Kidney epithelial cell (primary cell): Measurements from ENCODE around the gene BZW1. TPM values are rescaled to one million over a fixed set of nuclear protein-coding genes. Genes with fewer than 3 reads are reported as not detected.

Experiments
- DNase-seq: peaks from one replicate; pipeline ENCODE4 v3.0.0-alpha.2; 2010; ENCODE audit warnings: low read depth
- H3K27me3 ChIP-seq: 2 replicates; pipeline ENCODE4 v1.6.0; 2011; ENCODE audit warnings: low read length; ENCODE audit not compliant: control insufficient read depth, insufficient read depth
- H3K36me3 ChIP-seq: 2 replicates; pipeline ENCODE4 v1.5.1; 2011; ENCODE audit warnings: low read length; ENCODE audit not compliant: control insufficient read depth, insufficient read depth
- H3K4me3 ChIP-seq: 2 replicates; pipeline ENCODE4 v1.5.1; 2011; ENCODE audit warnings: low read depth, mild to moderate bottlenecking, control low read depth, low read length
- CTCF ChIP-seq: IDR thresholded peaks from 2 replicates; pipeline ENCODE4 v1.5.1; 2011; ENCODE audit warnings: mild to moderate bottlenecking, moderate library complexity, low read length, control low read depth, inconsistent platforms; ENCODE audit not compliant: insufficient read depth, poor library complexity, severe bottlenecking
- total RNA-seq: library from RNA; depleted of rRNA; stranded (reverse); fragments of >200 nt; gene quantifications from 2 replicates; pipeline ENCODE4 v1.2.3, GENCODE V29; 2015

BZW1 gene
- total RNA-seq, 1 donor from 2014 or later, result 347 TPM

- Histone ChIP-seq H3K4me3 (no peak overlapping the region), H3K36me3 (no peaks in the 10 kb centered on the region), H3K27me3 (no peaks in the 10 kb centered on the region)
- TF ChIP-seq CTCF, result no peak
- DNase-seq, result no peak
Measured at GRCh38 chr2:200829258-200829655, 17.5 kb downstream of the BZW1 start.

- Histone ChIP-seq H3K4me3 (no peak overlapping the region), H3K36me3 (no peaks in the 10 kb centered on the region), H3K27me3 (no peaks in the 10 kb centered on the region)
- TF ChIP-seq CTCF, result no peak
- DNase-seq, result no peak
Measured at GRCh38 chr2:200834701-200835100, 23.0 kb downstream of the BZW1 start.

- no peak for TF ChIP-seq CTCF
- no peak overlapping the region for H3K4me3 ChIP-seq
- DNase-seq, result no peak
Measured at GRCh38 chr2:200839513-200839912, 27.8 kb downstream of the BZW1 start.

GRCh38 chr2:200843993-200844948 is 32.6 kb downstream of the BZW1 start:
- no peak for TF ChIP-seq CTCF
- H3K36me3 ChIP-seq, result no peaks in the 10 kb centered on the region

More at GRCh38 chr2:200839513-200839912, 27.8 kb downstream of the BZW1 start:
- no peaks in the 10 kb centered on the region for H3K36me3 ChIP-seq
- no peaks in the 10 kb centered on the region for H3K27me3 ChIP-seq

GRCh38 chr2:200845194-200845593 is 33.5 kb downstream of the BZW1 start:
- no peaks in the 10 kb centered on the region for H3K27me3 ChIP-seq
- no peaks in the 10 kb centered on the region for H3K36me3 ChIP-seq
- DNase-seq, result no peak
- no peak for TF ChIP-seq CTCF
- H3K4me3 ChIP-seq, result no peak overlapping the region

More at GRCh38 chr2:200843993-200844948, 32.6 kb downstream of the BZW1 start:
- Histone ChIP-seq H3K27me3 (no peaks in the 10 kb centered on the region), H3K4me3 (no peak overlapping the region)
- DNase-seq, result no peak
